Caki2 (cell line): ENCODE measurements around the gene SLC29A3. TPM values are rescaled to one million over a fixed set of nuclear protein-coding genes. Genes with fewer than 3 reads are reported as not detected.

Experiments
- DNase-seq: peaks from one replicate; pipeline ENCODE4 v3.0.0-alpha.2; 2015; ENCODE audit warnings: low read depth
- in situ Hi-C: cut with HindIII; loops from 2 replicates; pipeline ENCODE4 v1.10.0; 2016; ENCODE audit warnings: low sequenced_read_pairs, low pct_unique_long_range_greater_than_20kb, mixed read lengths
- total RNA-seq: library from RNA; depleted of rRNA; stranded (reverse); fragments of >200 nt; shearing (Covaris generic); gene quantifications from 2 replicates; pipeline ENCODE4 v1.2.3, GENCODE V29; 2014; ENCODE audit warnings: low replicate concordance

Gene SLC29A3
- total RNA-seq, 1 experiment from 2014 or later = 0.41 TPM

DNA sequence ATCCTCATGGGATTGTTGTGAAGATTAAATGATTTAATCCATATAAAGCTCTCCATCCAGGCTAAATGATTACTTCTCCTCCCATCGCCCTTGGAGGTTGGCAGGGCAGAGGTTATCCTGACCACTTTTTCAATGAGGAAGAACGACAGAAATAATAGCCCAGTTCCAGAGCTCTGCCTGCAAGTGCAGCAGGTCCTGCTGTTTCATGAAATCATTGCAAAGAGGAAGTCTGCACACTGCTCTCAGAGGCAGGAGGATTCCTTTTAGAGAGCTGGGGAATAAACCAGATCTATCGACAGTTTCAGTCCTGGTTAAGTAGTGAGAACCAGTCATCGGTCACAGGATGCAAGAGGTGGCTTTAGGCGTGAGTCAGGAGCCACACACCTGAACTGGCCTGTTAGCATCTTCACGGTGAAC is 52.7 kb downstream of the SLC29A3 start:
- in situ Hi-C loops = no loop called here
- DNase-seq = no peak

DNA sequence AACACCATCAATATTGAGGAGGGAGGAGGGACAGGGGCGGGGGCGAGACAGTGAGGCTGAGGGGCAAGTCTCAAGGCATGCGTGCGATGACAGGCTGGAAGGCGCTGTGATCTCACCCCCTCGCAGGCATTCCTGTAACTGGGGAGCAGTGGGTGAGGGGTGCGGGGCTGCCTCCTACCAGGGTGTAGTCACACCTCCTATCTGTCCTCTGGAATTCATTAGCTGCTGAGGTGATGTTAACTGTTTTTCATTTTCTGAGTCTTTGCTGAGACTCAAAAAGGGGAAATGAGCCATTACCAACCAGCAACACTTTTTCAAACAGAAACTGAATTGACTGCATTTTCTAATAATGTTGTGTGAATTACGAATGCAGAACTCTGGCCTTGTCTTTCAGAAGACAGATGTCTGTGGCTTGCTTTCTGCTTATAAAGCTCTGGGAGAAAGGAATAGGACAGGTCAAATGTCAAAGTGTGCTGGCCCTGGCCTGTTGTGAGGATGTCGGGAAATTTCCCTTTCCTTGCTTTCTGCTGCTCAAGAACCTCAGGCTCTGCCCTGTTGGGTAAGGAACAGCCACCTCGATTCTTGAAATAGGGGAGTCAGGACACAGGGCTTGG is 53.9 kb downstream of the SLC29A3 start:
- in situ Hi-C loops = no loop called here

DNA sequence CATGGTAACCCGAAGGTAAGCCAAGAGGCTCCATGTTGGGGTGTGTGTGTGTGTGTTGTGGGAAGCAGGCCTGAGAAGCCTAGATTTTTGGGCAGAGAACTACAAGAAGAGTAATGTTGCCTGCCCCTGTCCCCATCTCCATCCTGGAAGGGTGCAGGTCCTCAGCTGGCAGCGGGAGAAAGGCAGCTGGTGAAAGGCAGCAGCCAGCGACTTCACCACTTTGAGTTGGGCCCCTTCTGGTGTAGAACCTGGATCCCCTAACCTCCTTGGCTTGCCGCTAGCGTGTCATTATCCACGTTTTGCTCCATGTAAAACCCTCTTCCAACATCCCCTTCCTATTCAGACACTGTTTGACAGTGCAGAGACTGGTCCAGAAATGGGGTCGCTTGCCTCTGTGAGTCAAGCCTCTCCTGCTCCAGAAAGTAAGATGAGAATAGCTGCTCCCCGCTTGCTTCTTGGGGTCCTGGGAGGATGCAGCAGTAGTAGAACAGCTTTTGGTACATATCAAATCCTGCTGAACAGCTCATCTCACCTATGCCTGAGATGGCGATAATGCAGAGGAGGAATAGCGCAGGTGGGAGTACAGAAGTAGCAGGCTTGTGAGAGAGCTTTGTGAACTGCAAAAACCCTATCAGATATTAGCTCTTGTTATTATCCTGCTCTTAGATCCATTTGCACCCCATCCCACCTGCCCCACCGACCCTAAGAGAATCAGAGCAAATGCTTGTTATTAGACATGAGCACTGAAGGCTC is 55.6 kb downstream of the SLC29A3 start:
- DNase-seq = no peak
- in situ Hi-C loops = no loop called here

More for the DNA sequence above, 53.9 kb downstream of the SLC29A3 start:
- DNase-seq = no peak

DNA sequence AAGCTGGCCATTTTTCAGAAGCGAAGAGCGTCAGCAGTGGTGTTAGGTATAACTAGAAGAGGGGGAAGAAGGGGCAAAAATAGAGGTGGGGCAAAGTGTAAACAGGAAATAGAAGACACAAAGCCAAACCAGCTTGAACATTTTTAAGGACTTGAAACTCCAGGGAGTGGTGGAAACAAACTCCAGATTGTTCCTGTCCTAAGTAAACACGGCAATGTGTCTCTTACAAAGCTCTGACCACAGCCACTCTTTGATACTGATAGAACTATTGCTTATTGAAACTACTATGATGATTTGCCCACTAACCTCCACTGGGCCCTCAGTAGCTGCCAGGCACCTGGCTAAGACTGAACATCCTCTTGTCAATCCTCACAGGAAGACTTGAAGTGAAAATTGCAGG is 56.9 kb downstream of the SLC29A3 start:
- DNase-seq = no peak
- in situ Hi-C loops = no loop called here

DNA sequence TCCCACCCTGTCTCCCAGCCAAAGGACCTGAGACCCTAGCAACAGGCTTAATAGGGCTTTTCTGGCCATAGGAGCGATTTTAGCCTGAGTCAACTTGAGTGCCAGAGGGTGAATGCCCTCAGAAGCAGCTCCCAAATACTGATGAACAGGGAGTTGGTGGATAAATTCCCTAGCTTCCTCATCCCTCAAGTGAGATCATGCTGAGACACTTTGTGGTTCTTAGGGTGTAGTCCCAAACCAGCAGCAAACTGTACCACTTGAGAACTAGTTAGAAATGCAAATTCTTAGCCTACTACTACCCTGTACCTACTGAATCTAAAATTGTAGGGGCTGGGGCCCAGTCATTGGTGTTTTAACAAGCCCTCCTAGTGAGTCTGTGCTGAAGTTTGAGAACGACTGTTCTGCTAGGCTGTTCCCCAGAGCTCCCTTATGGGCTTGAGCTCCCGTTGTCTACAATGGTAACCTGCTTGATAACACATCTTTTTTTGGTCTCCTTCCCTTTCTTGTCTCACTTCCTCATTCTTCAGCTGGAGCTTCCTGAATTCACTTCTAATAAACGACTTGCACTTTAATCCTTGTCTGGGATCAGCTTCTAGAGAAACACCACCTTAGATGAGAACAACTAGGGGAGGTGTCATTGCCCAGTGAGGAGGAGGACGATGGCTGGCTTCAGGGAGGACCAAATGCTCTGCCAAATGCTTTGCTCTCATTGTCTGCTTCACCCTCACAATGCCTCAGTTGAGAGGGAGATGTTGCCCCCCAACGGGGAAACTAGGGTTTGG is 59.5 kb downstream of the SLC29A3 start:
- no peak for DNase-seq
- in situ Hi-C loops = no loop called here

DNA sequence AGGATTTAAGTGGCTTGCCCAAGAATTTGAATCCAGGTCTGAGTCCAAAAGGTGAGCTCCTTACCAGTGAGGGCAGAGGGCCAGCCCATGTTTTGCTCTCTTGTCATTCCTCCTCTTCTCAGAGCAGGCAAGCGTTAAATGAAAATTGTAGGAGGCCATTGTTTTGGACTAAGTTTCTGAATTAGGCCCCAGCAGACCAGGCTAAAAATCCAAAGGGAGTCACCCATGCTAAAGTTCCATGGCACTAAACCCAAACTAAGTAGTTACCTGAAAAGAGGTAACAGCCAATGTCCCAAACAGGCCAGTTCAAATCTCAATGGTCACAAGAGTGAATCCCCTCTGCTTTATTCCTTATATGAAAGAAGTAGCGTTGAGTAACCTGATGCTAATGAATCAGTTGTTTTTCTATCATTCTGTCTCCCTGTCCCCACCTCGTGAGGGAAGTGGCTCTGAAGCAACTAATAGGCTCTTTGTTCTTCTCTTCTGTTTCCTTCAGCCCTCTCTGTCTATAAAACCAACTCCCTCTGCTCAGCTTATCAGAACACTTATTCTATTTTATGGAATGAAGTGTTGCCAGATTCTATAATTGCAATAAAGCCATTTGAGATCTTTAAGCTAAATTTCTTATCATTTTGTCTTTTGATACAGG is 60.2 kb downstream of the SLC29A3 start:
- no peak for DNase-seq

DNA sequence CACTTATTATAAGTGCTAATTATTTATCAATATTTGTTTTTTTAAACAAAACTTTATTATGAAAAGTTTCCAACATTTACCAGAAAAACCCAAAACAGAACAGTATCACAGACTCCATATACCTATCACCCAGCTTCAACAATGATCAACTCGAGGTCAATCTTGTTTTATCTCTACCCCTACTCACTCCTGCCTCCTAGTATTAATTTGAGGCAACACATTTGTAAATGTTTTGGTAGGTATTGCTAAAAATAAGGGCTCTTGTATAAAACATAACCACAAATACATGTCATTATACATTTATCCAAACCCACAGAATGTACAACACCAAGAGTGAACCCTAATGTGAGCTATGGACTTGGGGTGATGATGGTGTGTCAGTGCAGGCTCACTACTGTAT is 61.8 kb downstream of the SLC29A3 start:
- in situ Hi-C loops = no loop called here

More for the DNA sequence above, 60.2 kb downstream of the SLC29A3 start:
- in situ Hi-C loops = no loop called here

GRCh38 chr10:71381611-71382010 is 62.6 kb downstream of the SLC29A3 start:
- DNase-seq = no peak
- in situ Hi-C loops = no loop called here

More for the DNA sequence above, 61.8 kb downstream of the SLC29A3 start:
- no peak for DNase-seq

DNA sequence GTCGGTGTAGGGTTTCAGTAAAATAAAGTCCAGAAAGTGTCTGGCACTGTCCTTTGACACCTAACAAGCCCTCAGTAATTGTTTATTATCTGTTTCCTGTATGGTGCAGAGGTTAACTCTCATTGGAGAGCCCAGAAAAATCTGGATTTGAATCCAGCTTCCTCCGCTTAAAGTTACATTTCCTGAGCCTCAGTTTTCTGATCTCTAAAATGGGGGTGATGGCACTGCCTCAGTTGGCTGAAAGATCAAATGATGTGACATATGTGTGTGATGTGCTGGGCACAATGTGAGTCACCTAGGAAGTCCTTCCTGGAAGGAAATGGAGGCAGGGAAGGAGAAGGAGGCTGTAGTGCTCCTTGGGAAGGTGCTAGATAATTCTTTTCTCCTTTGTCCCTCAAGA is 63.0 kb downstream of the SLC29A3 start:
- in situ Hi-C loops = no loop called here
- no peak for DNase-seq

GRCh38 chr10:71382757-71383156 is 63.7 kb downstream of the SLC29A3 start:
- DNase-seq = no peak
- in situ Hi-C loops = no loop called here

DNA sequence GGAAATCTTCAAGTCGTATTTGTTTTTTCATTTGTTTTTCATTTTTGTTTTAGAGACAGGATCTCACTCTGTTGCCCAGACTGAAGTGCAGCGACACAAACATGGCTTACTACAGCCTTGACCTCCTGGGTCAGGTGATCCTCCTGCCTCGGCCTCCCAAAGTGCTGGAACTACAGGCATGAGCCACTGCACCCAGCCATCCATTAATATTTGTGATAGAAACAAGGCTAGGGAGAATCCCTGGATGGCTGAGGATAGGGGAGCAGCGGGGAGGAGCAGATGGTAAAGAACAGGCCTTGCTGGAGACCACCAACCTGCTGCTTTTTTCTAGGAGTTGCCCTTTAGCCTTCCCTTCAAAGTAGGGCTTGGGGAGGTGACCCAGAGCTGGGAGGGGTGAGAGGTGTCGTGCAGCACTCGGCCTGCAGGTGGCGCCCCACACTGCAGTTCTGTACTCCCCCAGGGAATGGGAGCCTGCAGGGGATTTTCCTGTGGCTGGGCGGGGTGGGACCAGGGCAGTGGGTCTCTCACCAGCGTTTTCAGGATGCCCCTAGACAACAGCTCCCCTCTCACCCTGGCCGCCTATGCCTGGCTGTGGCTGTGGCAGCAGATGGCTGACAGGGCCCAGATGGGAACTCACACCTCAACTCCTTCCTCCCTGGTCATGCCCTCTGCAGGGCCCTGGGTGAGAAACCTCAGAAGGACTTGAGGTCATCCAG is 65.1 kb downstream of the SLC29A3 start:
- in situ Hi-C loops = no loop called here

DNA sequence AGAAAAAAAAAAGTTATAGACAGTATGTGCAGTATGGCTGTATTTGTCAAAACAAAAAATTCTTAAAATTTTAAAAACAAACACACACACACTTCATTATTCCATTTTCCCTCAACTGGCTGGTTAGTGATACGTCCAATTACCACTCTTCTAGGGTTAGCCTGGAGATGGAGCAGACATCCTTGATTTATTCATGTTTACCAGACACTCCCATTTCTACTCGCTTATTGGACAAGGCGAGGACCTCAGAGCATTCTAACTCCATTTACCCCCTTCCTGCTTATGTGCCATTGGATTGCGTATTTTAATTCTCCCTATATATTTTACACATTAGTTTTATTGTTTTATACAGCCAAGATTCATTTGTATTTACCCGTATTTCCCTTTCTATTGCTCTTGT is 69.1 kb downstream of the SLC29A3 start:
- in situ Hi-C loops = no loop called here
- DNase-seq = no peak

More for the DNA sequence above, 65.1 kb downstream of the SLC29A3 start:
- peak; percentile 40 for DNase-seq

DNA sequence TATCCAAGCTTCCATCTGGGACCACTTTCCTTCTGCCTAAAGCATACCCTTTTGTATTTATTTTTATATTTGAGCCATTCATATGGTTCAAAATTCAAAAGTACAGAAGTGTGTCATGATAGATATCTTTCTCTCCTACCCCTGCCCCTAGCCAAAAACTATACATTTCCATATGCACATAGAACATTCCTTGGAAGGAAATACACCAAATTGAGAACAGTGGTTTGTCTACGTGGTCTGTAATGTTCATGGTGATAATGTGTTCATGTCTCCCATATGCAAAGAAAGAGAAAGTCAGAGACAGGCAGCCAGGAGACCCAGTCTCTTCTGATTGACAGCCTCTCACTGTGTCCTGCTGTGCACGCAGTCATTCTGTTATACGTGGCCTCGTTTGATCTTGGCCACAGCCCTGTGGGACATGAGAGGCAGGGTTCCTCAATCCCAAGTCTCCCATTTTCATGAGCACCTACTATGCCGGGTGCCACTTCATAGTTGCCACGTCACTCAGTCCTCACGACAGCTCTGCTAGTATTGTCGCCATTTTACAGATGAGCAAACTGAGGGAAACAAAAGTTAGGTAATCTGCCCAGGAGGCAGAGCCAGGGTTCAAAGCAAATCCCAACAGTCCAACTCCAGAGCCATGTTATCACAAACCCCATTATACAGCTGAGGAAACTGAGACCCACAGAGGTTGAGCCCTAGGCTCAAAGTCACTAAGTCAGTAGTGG is 69.7 kb downstream of the SLC29A3 start:
- no peak for DNase-seq

GRCh38 chr10:71389768-71390460 is 70.9 kb downstream of the SLC29A3 start:
- in situ Hi-C loops = no loop called here

More for the DNA sequence above, 69.7 kb downstream of the SLC29A3 start:
- in situ Hi-C loops = no loop called here

GRCh38 chr10:71390461-71390835 is 71.4 kb downstream of the SLC29A3 start:
- in situ Hi-C loops = no loop called here
- DNase-seq = no peak

More at GRCh38 chr10:71389768-71390460, 70.9 kb downstream of the SLC29A3 start:
- DNase-seq = no peak

- no peak for DNase-seq
- in situ Hi-C loops = no loop called here
Observed at GRCh38 chr10:71390921-71391690, 72.0 kb downstream of the SLC29A3 start.
